ENCODE measurements around the gene LRRTM4. TPM values are rescaled to one million over a fixed set of nuclear protein-coding genes. Genes with fewer than 3 reads are reported as not detected.
A peak's percentile ranks its signal among the peaks of the same experiment; 100 is the strongest.

The LRRTM4 gene
- total and polyA plus RNA-seq, 2 of the 13 experiments (the other 11 are each of a cell fraction or from before 2014, with no cell fraction given), result 1.2 TPM

GRCh38 chr2:76895469-76895868 is 626.7 kb downstream of the LRRTM4 start (continued):
- no peak for TF ChIP-seq ZC3H4 (CRISPR knock-in tag; IDR thresholded peaks at IDR 0.05; ENCODE audit: borderline replicate concordance)
- TF ChIP-seq ZNF768 (CRISPR knock-in tag; IDR thresholded peaks at IDR 0.05), result no peak
- no peak for TF ChIP-seq ZSCAN29 (CRISPR knock-in tag; conservative IDR thresholded peaks at IDR 0.05)
- TF ChIP-seq KAT8 (CRISPR knock-in tag; IDR thresholded peaks at IDR 0.05), result peak; percentile 63; the same call in 1 of the 2 replicates
- no peak for TF ChIP-seq ZSCAN30 (CRISPR knock-in tag; IDR thresholded peaks at IDR 0.05)
- TF ChIP-seq ZNF652 (CRISPR knock-in tag; IDR thresholded peaks at IDR 0.05; ENCODE audit: borderline replicate concordance, low read depth), result no peak
- TF ChIP-seq, protein P1, sequence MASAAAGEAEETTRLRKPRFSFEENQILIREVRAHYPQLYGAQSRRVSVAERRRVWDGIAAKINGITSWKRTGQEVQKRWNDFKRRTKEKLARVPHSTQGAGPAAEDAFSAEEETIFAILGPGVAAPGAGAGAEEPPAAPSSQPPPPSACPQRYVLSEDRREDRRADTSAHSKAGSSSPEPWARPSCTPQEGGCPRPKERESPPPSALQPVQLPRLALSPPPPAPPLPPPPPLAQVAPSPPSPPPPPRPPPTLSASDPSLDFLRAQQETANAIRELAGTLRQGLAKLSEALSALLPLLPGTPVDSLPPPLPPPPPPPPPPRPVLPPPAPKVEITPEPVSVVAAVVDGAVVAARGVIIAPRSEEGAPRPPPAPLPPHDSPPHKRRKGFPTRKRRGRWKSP (CRISPR knock-in tag; IDR thresholded peaks at IDR 0.05), result no peak
- TF ChIP-seq MAZ (IDR thresholded peaks at IDR 0.05; ENCODE audit: borderline replicate concordance, low read depth, low read length), result no peak
- no peak for TF ChIP-seq MAZ (CRISPR knock-in tag; IDR thresholded peaks at IDR 0.05; ENCODE audit: low read depth)
- TF ChIP-seq ATF2 (CRISPR knock-in tag; IDR thresholded peaks at IDR 0.05), result peak; percentile 99
- TF ChIP-seq ZNF546 (CRISPR knock-in tag; conservative IDR thresholded peaks at IDR 0.05), result no peak
- TF ChIP-seq ZGPAT (CRISPR knock-in tag; IDR thresholded peaks at IDR 0.05), result peak; percentile 66; the same call in 1 of the 2 replicates
- TF ChIP-seq, protein P2, sequence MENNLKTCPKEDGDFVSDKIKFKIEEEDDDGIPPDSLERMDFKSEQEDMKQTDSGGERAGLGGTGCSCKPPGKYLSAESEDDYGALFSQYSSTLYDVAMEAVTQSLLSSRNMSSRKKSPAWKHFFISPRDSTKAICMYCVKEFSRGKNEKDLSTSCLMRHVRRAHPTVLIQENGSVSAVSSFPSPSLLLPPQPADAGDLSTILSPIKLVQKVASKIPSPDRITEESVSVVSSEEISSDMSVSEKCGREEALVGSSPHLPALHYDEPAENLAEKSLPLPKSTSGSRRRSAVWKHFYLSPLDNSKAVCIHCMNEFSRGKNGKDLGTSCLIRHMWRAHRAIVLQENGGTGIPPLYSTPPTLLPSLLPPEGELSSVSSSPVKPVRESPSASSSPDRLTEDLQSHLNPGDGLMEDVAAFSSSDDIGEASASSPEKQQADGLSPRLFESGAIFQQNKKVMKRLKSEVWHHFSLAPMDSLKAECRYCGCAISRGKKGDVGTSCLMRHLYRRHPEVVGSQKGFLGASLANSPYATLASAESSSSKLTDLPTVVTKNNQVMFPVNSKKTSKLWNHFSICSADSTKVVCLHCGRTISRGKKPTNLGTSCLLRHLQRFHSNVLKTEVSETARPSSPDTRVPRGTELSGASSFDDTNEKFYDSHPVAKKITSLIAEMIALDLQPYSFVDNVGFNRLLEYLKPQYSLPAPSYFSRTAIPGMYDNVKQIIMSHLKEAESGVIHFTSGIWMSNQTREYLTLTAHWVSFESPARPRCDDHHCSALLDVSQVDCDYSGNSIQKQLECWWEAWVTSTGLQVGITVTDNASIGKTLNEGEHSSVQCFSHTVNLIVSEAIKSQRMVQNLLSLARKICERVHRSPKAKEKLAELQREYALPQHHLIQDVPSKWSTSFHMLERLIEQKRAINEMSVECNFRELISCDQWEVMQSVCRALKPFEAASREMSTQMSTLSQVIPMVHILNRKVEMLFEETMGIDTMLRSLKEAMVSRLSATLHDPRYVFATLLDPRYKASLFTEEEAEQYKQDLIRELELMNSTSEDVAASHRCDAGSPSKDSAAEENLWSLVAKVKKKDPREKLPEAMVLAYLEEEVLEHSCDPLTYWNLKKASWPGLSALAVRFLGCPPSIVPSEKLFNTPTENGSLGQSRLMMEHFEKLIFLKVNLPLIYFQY (CRISPR knock-in tag; IDR thresholded peaks at IDR 0.05; ENCODE audit: borderline replicate concordance), result no peak
- TF ChIP-seq FOXJ3 (CRISPR knock-in tag; IDR thresholded peaks at IDR 0.05; ENCODE audit: borderline replicate concordance), result peak; percentile 41; the same call in 1 of the 2 replicates
- no peak for TF ChIP-seq ZNF432 (CRISPR knock-in tag; IDR thresholded peaks at IDR 0.05; ENCODE audit: borderline replicate concordance)
- TF ChIP-seq TAF1 (CRISPR knock-in tag; IDR thresholded peaks at IDR 0.05), result no peak
- TF ChIP-seq ZNF512 (CRISPR knock-in tag; IDR thresholded peaks at IDR 0.05), result no peak
- no peak for TF ChIP-seq CBX2 (IDR thresholded peaks at IDR 0.05; ENCODE audit: low read depth, low read length)
- no peak for TF ChIP-seq CBX2 (CRISPR knock-in tag; IDR thresholded peaks at IDR 0.05; ENCODE audit: low read depth)
- TF ChIP-seq SRSF9 (IDR thresholded peaks at IDR 0.05; ENCODE audit: borderline replicate concordance, insufficient read depth, low read depth, low read length, poor library complexity, severe bottlenecking), result no peak
- TF ChIP-seq ZNF205 (CRISPR knock-in tag; IDR thresholded peaks at IDR 0.05), result no peak
